Spleen (tissue), 11 donors: Measurements from ENCODE around the gene CAGE1. TPM values are rescaled to one million over a fixed set of nuclear protein-coding genes. Genes with fewer than 3 reads are reported as not detected.
"Not testable (repeated sequence)": the region's sequence is repeated elsewhere in the genome, so short reads cannot be mapped to it uniquely, and the experiment has no call there.

Experiments
- DNase-seq: peaks from one replicate; pipeline ENCODE4 v3.0.0-alpha.2; 2020
- H3K27ac ChIP-seq, 8 donors: fragments of 200-600 bp; sonication (generic) in 7 of 8; 1 replicate in 4 of 8; 2 replicates in 4 of 8; pipeline versions ENCODE4 v1.5.0 to v1.8.0; 2016 to 2021; ENCODE audit warnings: inconsistent platforms in 4 of 8, mild to moderate bottlenecking in 4 of 8, moderate library complexity in 1 of 8
- H3K27me3 ChIP-seq, 7 donors: fragments of 200-600 bp; sonication (generic) in 6 of 7; replicated peaks in 1 of 7; 1 replicate in 4 of 7; 2 replicates in 3 of 7; pipeline versions ENCODE4 v1.5.0 to v1.8.0; 2016 to 2021; ENCODE audit warnings: inconsistent platforms in 3 of 7, mild to moderate bottlenecking in 1 of 7
- H3K36me3 ChIP-seq, 6 donors: fragments of 200-600 bp; sonication (generic) in 5 of 6; 1 replicate in 4 of 6; 2 replicates in 2 of 6; pipeline versions ENCODE4 v1.5.0 to v1.8.0; 2016 to 2021; ENCODE audit warnings: inconsistent platforms in 2 of 6
- H3K4me1 ChIP-seq, 6 donors: fragments of 200-600 bp; sonication (generic) in 5 of 6; 1 replicate in 3 of 6; 2 replicates in 3 of 6; pipeline versions ENCODE4 v1.5.0 to v1.8.0; 2016 to 2021; ENCODE audit warnings: inconsistent platforms in 3 of 6
- H3K4me3 ChIP-seq, 8 donors: fragments of 200-600 bp; sonication (generic) in 7 of 8; 1 replicate in 4 of 8; 2 replicates in 4 of 8; pipeline versions ENCODE4 v1.5.0 to v1.8.0; 2016 to 2021; ENCODE audit warnings: inconsistent platforms in 4 of 8, mild to moderate bottlenecking in 4 of 8, moderate library complexity in 2 of 8
- H3K9me3 ChIP-seq, 8 donors: fragments of 200-600 bp; sonication (generic) in 7 of 8; 1 replicate in 4 of 8; 2 replicates in 4 of 8; pipeline versions ENCODE4 v1.5.0 to v1.8.0; 2016 to 2021; ENCODE audit warnings: inconsistent platforms in 4 of 8
- CTCF ChIP-seq, 11 experiments: fragments of 200-600 bp in 7 of 11; fragments of 450-650 bp in 4 of 11; sonication (generic) in 4 of 11; IDR thresholded peaks in 8 of 11; conservative IDR thresholded peaks in 3 of 11; 1 replicate in 7 of 11; 2 replicates in 4 of 11; pipeline versions ENCODE4 v1.4.0 to v1.8.0; 2016 to 2021; ENCODE audit warnings: antibody characterized with exemption in 11 of 11, inconsistent platforms in 4 of 11, mild to moderate bottlenecking in 1 of 11
- POLR2A ChIP-seq, 3 donors: fragments of 450-650 bp; IDR thresholded peaks; one replicate each; pipeline ENCODE4 v1.5.1; 2017; ENCODE audit warnings: antibody characterized with exemption in 3 of 3, mild to moderate bottlenecking in 1 of 3
- POLR2AphosphoS5 ChIP-seq, 3 donors: sonication (generic); formaldehyde crosslinking; IDR thresholded peaks; one replicate each; pipeline ENCODE4 v1.5.1; 2017; ENCODE audit warnings: antibody characterized with exemption in 3 of 3
- WGBS, 5 donors: extraction: QIAGEN DNeasy Blood & Tissue Kit in 3 of 5; methylation state at CpG; one replicate each; pipeline versions ENCODE4 v1.1.5 to v1.1.7; 2013 to 2018; 5-methylcytosine and 5-hydroxymethylcytosine counted together
- intact Hi-C: fragments of 100-400 bp; cut with DNase I; formaldehyde crosslinking; loops from one replicate; pipeline ENCODE4 v1.15.0; 2023; ENCODE audit warnings: low total_unique reads
- polyA plus RNA-seq, 3 donors: library from polyadenylated mRNA; stranded (reverse); fragments of 200-250 nt; gene quantifications; one replicate each; pipeline ENCODE4 v1.2.1, GENCODE V29; 2013
- total RNA-seq, 7 donors: library from RNA; depleted of rRNA in 3 of 7; stranded (reverse); fragments of >200 nt in 3 of 7; fragmentation: NEBNext Ultra II Directional in 4 of 7; extraction: Animal tissue kit (Norgen Biotek cat#: 25700) in 4 of 7; gene quantifications; one replicate each; pipeline versions ENCODE4 v1.1.0 to v1.2.1, GENCODE V29; 2016 to 2021
- donor health status: healthy with polysubstance abuse.
- donor health status: DM: no; HTN: no; CAD: no; lungs with moderate emphysema.
- donor health status: DM: no; HTN: no; CAD: no.
- donor health status: Bipolar disorder and iron deficiency.
- donor health status: healthy.
- donor health status: DM: no; HTN: no; CAD: no.
- donor health status: DM: yes; HTN: yes; CAD: no.

The CAGE1 gene
- total and polyA plus RNA-seq, 10 donors = not detected

GRCh38 chr6:7315948-7316365, 73.6 kb downstream of the CAGE1 start:
- Histone ChIP-seq H3K36me3 (no peaks in the 10 kb centered on the region), H3K27me3 (no peaks in the 10 kb centered on the region), H3K9me3 (no peaks in the 10 kb centered on the region), H3K4me3 (no peak overlapping the region), H3K4me1 (peaks cover 8 to 30% (median 20%) of the 10 kb centered on the region in 6 donors), H3K27ac (no peak overlapping the region)
- TF ChIP-seq POLR2A (IDR thresholded peaks at IDR 0.05) = no peak
- TF ChIP-seq POLR2AphosphoS5 (IDR thresholded peaks at IDR 0.05) = no peak
- no peak for TF ChIP-seq CTCF (IDR thresholded peaks at IDR 0.05 in 8 of 11, conservative IDR thresholded peaks at IDR 0.05 in 3 of 11)
- no peak for DNase-seq
- 72 to 86% (median 74%) methylated on average over 6 of the region's 6 CpGs for WGBS, 5 donors
- intact Hi-C loops = loop anchor here (10.0 kb wide), 1 partner anchor 79 kb away; no protein-coding TSS in a partner anchor

GRCh38 chr6:7315087-7315947, 74.2 kb downstream of the CAGE1 start:
- not testable (repeated sequence) for H3K4me3 ChIP-seq, H3K36me3 ChIP-seq, H3K27me3 ChIP-seq, H3K9me3 ChIP-seq, H3K27ac ChIP-seq
- 83 to 90% (median 87%) methylated on average over 12 to 34 of the region's 34 CpGs for WGBS, 5 donors
- intact Hi-C loops = loop anchor here (10.0 kb wide), 1 partner anchor 79 kb away; no protein-coding TSS in a partner anchor
- peaks cover 8 to 37% (median 26%) of the 10 kb centered on the region in 6 donors for H3K4me1 ChIP-seq
- DNase-seq = peak; percentile 82

GRCh38 chr6:7314414-7314813, 75.1 kb downstream of the CAGE1 start:
- no peak overlapping the region for H3K4me3 ChIP-seq
- H3K36me3 ChIP-seq = peaks cover 0 to 11% (median 4%) of the 10 kb centered on the region in 6 donors
- TF ChIP-seq CTCF (IDR thresholded peaks at IDR 0.05 in 8 of 11, conservative IDR thresholded peaks at IDR 0.05 in 3 of 11) (no peak), POLR2AphosphoS5 (IDR thresholded peaks at IDR 0.05) (no peak), POLR2A (IDR thresholded peaks at IDR 0.05) (no peak)
- intact Hi-C loops = loop anchor here (10.0 kb wide), 1 partner anchor 80 kb away; no protein-coding TSS in a partner anchor
- H3K4me1 ChIP-seq = peaks cover 8 to 46% (median 29%) of the 10 kb centered on the region in 6 donors
- H3K27ac ChIP-seq = peak overlapping the region in 1 of 8 donors; percentile 95
- WGBS, 5 donors = 85 to 98% (median 91%) methylated on average over 6 to 7 of the region's 7 CpGs
- no peak for DNase-seq
- H3K27me3 ChIP-seq = no peaks in the 10 kb centered on the region
- no peaks in the 10 kb centered on the region for H3K9me3 ChIP-seq

GRCh38 chr6:7313505-7314165, 75.9 kb downstream of the CAGE1 start:
- Histone ChIP-seq H3K4me3 (peak overlapping the region in 7 of 8 donors; percentile 80 to 100 (median 96)), H3K9me3 (no peaks in the 10 kb centered on the region), H3K27me3 (no peaks in the 10 kb centered on the region), H3K4me1 (peaks cover 11 to 53% (median 36%) of the 10 kb centered on the region in 6 donors), H3K27ac (peak overlapping the region; percentile 88 to 96 (median 94)), H3K36me3 (peaks cover 0 to 19% (median 12%) of the 10 kb centered on the region in 6 donors)
- WGBS, 5 donors = 80 to 87% (median 83%) methylated on average over 15 of the region's 15 CpGs
- no peak for TF ChIP-seq POLR2A (IDR thresholded peaks at IDR 0.05)
- TF ChIP-seq CTCF (IDR thresholded peaks at IDR 0.05 in 8 of 11, conservative IDR thresholded peaks at IDR 0.05 in 3 of 11) = no peak
- TF ChIP-seq POLR2AphosphoS5 (IDR thresholded peaks at IDR 0.05) = no peak
- intact Hi-C loops = loop anchor here (10.0 kb wide), 1 partner anchor 81 kb away; no protein-coding TSS in a partner anchor
- peak; percentile 84 for DNase-seq
